ENCODE measurements around the gene GJD4. TPM values are rescaled to one million over a fixed set of nuclear protein-coding genes. Genes with fewer than 3 reads are reported as not detected.

GJD4 gene
- total RNA-seq, 1 experiment from 2014 or later, result 0.33 TPM

GRCh38 chr10:35606430-35606829 lies 1.3 kb downstream of the GJD4 start:
- H3K9ac ChIP-seq (ENCODE audit: low read length), result no peak overlapping the region
- H3K4me2 ChIP-seq (ENCODE audit: low read length), result peak overlapping the region; percentile 0; the same call in 1 of the 2 replicates
- H3F3A ChIP-seq (ENCODE audit: low read length, unreplicated experiment), result no peaks in the 10 kb centered on the region
- H3K4me1 ChIP-seq (ENCODE audit: insufficient read depth, low read length), result peaks cover 21% of the 10 kb centered on the region
- ChIA-PET CTCF (no interaction called here), POLR2A (ENCODE audit: unreplicated experiment) (no interaction called here)
- H3K36me3 ChIP-seq (ENCODE audit: low read depth, low read length), result no peaks in the 10 kb centered on the region
- no peaks in the 10 kb centered on the region for H4K20me1 ChIP-seq (ENCODE audit: low read length)
- H3K27me3 ChIP-seq (ENCODE audit: low read length), result no peaks in the 10 kb centered on the region
- H3K79me2 ChIP-seq (ENCODE audit: low read length), result no peaks in the 10 kb centered on the region
- H2AFZ ChIP-seq (ENCODE audit: low read length), result no peak overlapping the region
- TF ChIP-seq EZH2 (IDR thresholded peaks at IDR 0.05; ENCODE audit: low read length, unreplicated experiment) (no peak), CTCF (conservative IDR thresholded peaks at IDR 0.05; ENCODE audit: low read depth, low read length) (no peak), EZH2phosphoT487 (IDR thresholded peaks at IDR 0.05; ENCODE audit: borderline replicate concordance, low read length) (no peak)
- intact Hi-C loops (cut with micrococcal nuclease), result no loop called here
- no peak overlapping the region for H3K27ac ChIP-seq (ENCODE audit: low read length)
- ATAC-seq (peak; percentile 3; the same call in 1 of the 2 replicates), DNase-seq (peak; percentile 50)
- BruUV-seq (replicated peaks), result no TSS peak
- H3K9me2 ChIP-seq (replicated peaks; ENCODE audit: low read length), result no peaks in the 10 kb centered on the region
- no peak overlapping the region for H3K4me3 ChIP-seq (ENCODE audit: low read length)
- H3K9me3 ChIP-seq (ENCODE audit: low read length), result no peaks in the 10 kb centered on the region

GRCh38 chr10:35607475-35608327 lies 2.6 kb downstream of the GJD4 start:
- TF ChIP-seq EZH2 (IDR thresholded peaks at IDR 0.05; ENCODE audit: low read length, unreplicated experiment) (no peak), EZH2phosphoT487 (IDR thresholded peaks at IDR 0.05; ENCODE audit: borderline replicate concordance, low read length) (no peak), CTCF (conservative IDR thresholded peaks at IDR 0.05; ENCODE audit: low read depth, low read length) (no peak)
- Histone ChIP-seq H3F3A (ENCODE audit: low read length, unreplicated experiment) (no peaks in the 10 kb centered on the region), H3K9me3 (ENCODE audit: low read length) (no peaks in the 10 kb centered on the region), H3K27me3 (ENCODE audit: low read length) (no peaks in the 10 kb centered on the region), H3K4me3 (ENCODE audit: low read length) (peak overlapping the region; percentile 70), H3K4me2 (ENCODE audit: low read length) (peak overlapping the region; percentile 86), H2AFZ (ENCODE audit: low read length) (peak overlapping the region; percentile 91), H3K4me1 (ENCODE audit: insufficient read depth, low read length) (peaks cover 21% of the 10 kb centered on the region), H4K20me1 (ENCODE audit: low read length) (no peaks in the 10 kb centered on the region), H3K9ac (ENCODE audit: low read length) (peak overlapping the region; percentile 25), H3K9me2 (replicated peaks; ENCODE audit: low read length) (no peaks in the 10 kb centered on the region), H3K36me3 (ENCODE audit: low read depth, low read length) (no peaks in the 10 kb centered on the region), H3K27ac (ENCODE audit: low read length) (no peak overlapping the region), H3K79me2 (ENCODE audit: low read length) (no peaks in the 10 kb centered on the region)
- no TSS peak for BruUV-seq (replicated peaks)
- intact Hi-C loops (cut with micrococcal nuclease), result no loop called here
- ChIA-PET POLR2A (ENCODE audit: unreplicated experiment) (interaction anchor here (0.6 kb wide), 2 partner anchors 299 to 403 kb away, joined by 3 to 4 read pairs; no protein-coding TSS in a partner anchor), CTCF (interaction anchor here (0.5 kb wide), 1 partner anchor 408 kb away, joined by 5 read pairs; no protein-coding TSS in a partner anchor)
- peak; percentile 61 for DNase-seq
- ATAC-seq, result peak; percentile 73

- peak overlapping the region; percentile 91 for H2AFZ ChIP-seq (ENCODE audit: low read length)
- CTCF ChIA-PET, result no interaction called here
- POLR2A ChIA-PET (ENCODE audit: unreplicated experiment), result no interaction called here
Observed at GRCh38 chr10:35608328-35608672, 3.2 kb downstream of the GJD4 start.

More at GRCh38 chr10:35608328-35608672, 3.2 kb downstream of the GJD4 start:
- no TSS peak for BruUV-seq (replicated peaks)
- Histone ChIP-seq H3K9me3 (ENCODE audit: low read length) (no peaks in the 10 kb centered on the region), H3K27ac (ENCODE audit: low read length) (no peak overlapping the region), H3K4me3 (ENCODE audit: low read length) (peak overlapping the region; percentile 70), H3K4me1 (ENCODE audit: insufficient read depth, low read length) (peaks cover 21% of the 10 kb centered on the region), H3K79me2 (ENCODE audit: low read length) (no peaks in the 10 kb centered on the region), H3F3A (ENCODE audit: low read length, unreplicated experiment) (no peaks in the 10 kb centered on the region), H3K4me2 (ENCODE audit: low read length) (peak overlapping the region; percentile 86), H3K36me3 (ENCODE audit: low read depth, low read length) (no peaks in the 10 kb centered on the region), H3K9ac (ENCODE audit: low read length) (peak overlapping the region; percentile 25), H3K9me2 (replicated peaks; ENCODE audit: low read length) (no peaks in the 10 kb centered on the region), H4K20me1 (ENCODE audit: low read length) (no peaks in the 10 kb centered on the region), H3K27me3 (ENCODE audit: low read length) (no peaks in the 10 kb centered on the region)
- intact Hi-C loops (cut with micrococcal nuclease), result no loop called here
- TF ChIP-seq EZH2phosphoT487 (IDR thresholded peaks at IDR 0.05; ENCODE audit: borderline replicate concordance, low read length) (no peak), CTCF (conservative IDR thresholded peaks at IDR 0.05; ENCODE audit: low read depth, low read length) (no peak), EZH2 (IDR thresholded peaks at IDR 0.05; ENCODE audit: low read length, unreplicated experiment) (no peak)
- ATAC-seq (no peak; the same call in 1 of the 2 replicates), DNase-seq (no peak)
